SK-N-DZ (cell line): Measurements from ENCODE around the gene TMEM245. TPM values are rescaled to one million over a fixed set of nuclear protein-coding genes. Genes with fewer than 3 reads are reported as not detected.

Experiments used
- DNase-seq: peaks from one replicate; pipeline ENCODE4 v3.0.0-alpha.2; 2015; ENCODE audit warnings: low spot score
- polyA plus RNA-seq, 2 experiments: library from polyadenylated mRNA; depleted of rRNA; stranded (reverse); fragments of >200 nt; gene quantifications; 2 replicates each; pipeline ENCODE4 v1.2.3, GENCODE V29; 2014

TMEM245 gene
- 22.6 and 28.3 TPM in 2 replicates for polyA plus RNA-seq (2014; cell fraction: cytosol; rRNA removed)
- 12.7 and 15.2 TPM in 2 replicates for polyA plus RNA-seq (2014; cell fraction: nucleus; rRNA removed)

GRCh38 chr9:109119439-109120203 is at the start of gene TMEM245:
TMEM245 (minus strand) TSS chr9:109119947; CDS start chr9:109119913, 34 bp downstream.
- peak; percentile 99 for DNase-seq

GRCh38 chr9:109168170-109168569 is 48.4 kb upstream of the TMEM245 start:
- DNase-seq = no peak

GRCh38 chr9:109167716-109168115 is 48.0 kb upstream of the TMEM245 start:
- DNase-seq = no peak

- DNase-seq = no peak
These were observed 47.2 kb upstream of the TMEM245 start, which contains the start of gene FRRS1L for GRCh38 chr9:109166771-109167601. FRRS1L (minus strand) TSS chr9:109167249; CDS start chr9:109167138, 111 bp downstream.

GRCh38 chr9:109166171-109166770 is 46.5 kb upstream of the TMEM245 start:
- DNase-seq = no peak

- DNase-seq = no peak
These were observed 44.3 kb upstream of the TMEM245 start for GRCh38 chr9:109164042-109164441.

GRCh38 chr9:109163194-109163593 is 43.4 kb upstream of the TMEM245 start:
- no peak for DNase-seq

GRCh38 chr9:109162677-109163076 is 42.9 kb upstream of the TMEM245 start:
- no peak for DNase-seq

GRCh38 chr9:109161471-109161870 is 41.7 kb upstream of the TMEM245 start:
- no peak for DNase-seq

- no peak for DNase-seq
These were observed 39.8 kb upstream of the TMEM245 start for GRCh38 chr9:109159583-109159982.

- no peak for DNase-seq
These were observed 38.9 kb upstream of the TMEM245 start for GRCh38 chr9:109158651-109159050.

- no peak for DNase-seq
These were observed 37.0 kb upstream of the TMEM245 start for GRCh38 chr9:109156708-109157107.

GRCh38 chr9:109150925-109151545 is 31.3 kb upstream of the TMEM245 start:
- DNase-seq = no peak

GRCh38 chr9:109149722-109150121 is 30.0 kb upstream of the TMEM245 start:
- no peak for DNase-seq

GRCh38 chr9:109149089-109149488 is 29.3 kb upstream of the TMEM245 start:
- no peak for DNase-seq

- DNase-seq = no peak
These were observed 25.3 kb upstream of the TMEM245 start for GRCh38 chr9:109145051-109145450.

GRCh38 chr9:109143881-109144562 is 24.3 kb upstream of the TMEM245 start:
- peak; percentile 18 for DNase-seq

- no peak for DNase-seq
These were observed 21.6 kb upstream of the TMEM245 start for GRCh38 chr9:109141375-109141774.

GRCh38 chr9:109139851-109140250 is 20.1 kb upstream of the TMEM245 start:
- DNase-seq = no peak

- no peak for DNase-seq
These were observed 18.7 kb upstream of the TMEM245 start for GRCh38 chr9:109138421-109138820.

- no peak for DNase-seq
These were observed 14.4 kb upstream of the TMEM245 start for GRCh38 chr9:109134167-109134578.
